Caco-2 (cell line): ENCODE data around the gene ZNF554. TPM values are rescaled to one million over a fixed set of nuclear protein-coding genes. Genes with fewer than 3 reads are reported as not detected.

Experiments
- BruUV-seq: library from RNA; stranded (reverse); fragments of 400-500 nt; replicated peaks from 2 replicates; lab custom pipeline; 2021; lab: Mats Ljungman, UMichigan
- CTCF ChIA-PET: fragments of 300-600 bp; sonication (Branson Sonifier 250); formaldehyde crosslinking; loops from one replicate; lab custom pipeline; 2022; ENCODE audit warnings: antibody characterized with exemption; lab: Charles Lee
- POLR2A ChIA-PET: fragments of 300-600 bp; sonication (Branson Sonifier 250); formaldehyde crosslinking; loops from one replicate; lab custom pipeline; 2022; ENCODE audit warnings: antibody characterized with exemption; lab: Charles Lee
- DNase-seq, 2 experiments: peaks; one replicate each; pipeline versions ENCODE4 v3.0.0 to v3.0.0-alpha.2; 2020 to 2022
- H3K27me3 ChIP-seq: replicated peaks from 2 replicates; pipeline ENCODE4 v1.6.0; 2011; ENCODE audit warnings: low read length; ENCODE audit not compliant: control insufficient read depth, insufficient read depth
- H3K36me3 ChIP-seq: 2 replicates; pipeline ENCODE4 v1.5.1; 2011; ENCODE audit warnings: low read length; ENCODE audit not compliant: control insufficient read depth, insufficient read depth
- H3K4me1 ChIP-seq: fragments of 250-450 bp; sonication (Bioruptor Pico); 2 replicates; pipeline ENCODE4 v1.5.1; 2020; ENCODE audit warnings: mild to moderate bottlenecking
- H3K4me3 ChIP-seq: 2 replicates; pipeline ENCODE4 v1.5.1; 2011; ENCODE audit warnings: low read depth, mild to moderate bottlenecking, control low read depth, low read length
- H3K9me3 ChIP-seq: fragments of 250-450 bp; sonication (Bioruptor Pico); 2 replicates; pipeline ENCODE4 v1.5.1; 2020; ENCODE audit warnings: mild to moderate bottlenecking, moderate library complexity
- H3K27ac Mint-ChIP-seq: one replicate; pipeline ENCODE4 v1.8.0; 2022; ENCODE audit warnings: mixed read lengths; ENCODE audit not compliant: unreplicated experiment
- H3K27me3 Mint-ChIP-seq: one replicate; pipeline ENCODE4 v1.8.0; 2022; ENCODE audit warnings: mixed read lengths; ENCODE audit not compliant: insufficient read depth, unreplicated experiment
- H3K36me3 Mint-ChIP-seq: one replicate; pipeline ENCODE4 v1.8.0; 2022; ENCODE audit warnings: mild to moderate bottlenecking, mixed read lengths; ENCODE audit not compliant: insufficient read depth, unreplicated experiment
- H3K4me1 Mint-ChIP-seq: one replicate; pipeline ENCODE4 v1.8.0; 2022; ENCODE audit warnings: low read depth, mixed read lengths; ENCODE audit not compliant: unreplicated experiment
- H3K4me3 Mint-ChIP-seq: one replicate; pipeline ENCODE4 v1.8.0; 2022; ENCODE audit warnings: mild to moderate bottlenecking, moderate library complexity, mixed read lengths; ENCODE audit not compliant: unreplicated experiment
- H3K9me3 Mint-ChIP-seq: one replicate; pipeline ENCODE4 v1.8.0; 2022; ENCODE audit warnings: mixed read lengths; ENCODE audit not compliant: unreplicated experiment
- intact Hi-C: fragments of 100-400 bp; cut with micrococcal nuclease; formaldehyde crosslinking; loops from one replicate; pipeline ENCODE4 v1.10.0; 2022; ENCODE audit not compliant: unreplicated experiment
- total RNA-seq: library from RNA; stranded (reverse); gene quantifications from 2 replicates; pipeline ENCODE4 v1.2.3, GENCODE V29; 2022
- TF ChIP-seq, protein P1 (sequence below), 2 experiments: fragments of 200-600 bp in 1 of 2; IDR thresholded peaks; 1 replicate in 1 of 2; 2 replicates in 1 of 2; pipeline versions ENCODE4 v1.5.1 to v1.8.0; 2011 to 2022; ENCODE audit warnings: antibody characterized with exemption in 1 of 2, control low read depth in 1 of 2, inconsistent platforms in 1 of 2, low read depth in 1 of 2, low read length in 1 of 2, mild to moderate bottlenecking in 1 of 2, moderate library complexity in 1 of 2; ENCODE audit not compliant: insufficient read depth in 1 of 2, severe bottlenecking in 1 of 2, unreplicated experiment in 1 of 2

The ZNF554 gene
- total RNA-seq, 1 experiment from 2014 or later = 3.7 TPM

- Mint-ChIP-seq H3K4me3 (no peak overlapping the region), H3K4me1 (no peaks in the 10 kb centered on the region), H3K27ac (no peak overlapping the region), H3K27me3 (no peaks in the 10 kb centered on the region), H3K36me3 (peaks cover 47% of the 10 kb centered on the region), H3K9me3 (no peaks in the 10 kb centered on the region)
- TF ChIP-seq, protein P1, sequence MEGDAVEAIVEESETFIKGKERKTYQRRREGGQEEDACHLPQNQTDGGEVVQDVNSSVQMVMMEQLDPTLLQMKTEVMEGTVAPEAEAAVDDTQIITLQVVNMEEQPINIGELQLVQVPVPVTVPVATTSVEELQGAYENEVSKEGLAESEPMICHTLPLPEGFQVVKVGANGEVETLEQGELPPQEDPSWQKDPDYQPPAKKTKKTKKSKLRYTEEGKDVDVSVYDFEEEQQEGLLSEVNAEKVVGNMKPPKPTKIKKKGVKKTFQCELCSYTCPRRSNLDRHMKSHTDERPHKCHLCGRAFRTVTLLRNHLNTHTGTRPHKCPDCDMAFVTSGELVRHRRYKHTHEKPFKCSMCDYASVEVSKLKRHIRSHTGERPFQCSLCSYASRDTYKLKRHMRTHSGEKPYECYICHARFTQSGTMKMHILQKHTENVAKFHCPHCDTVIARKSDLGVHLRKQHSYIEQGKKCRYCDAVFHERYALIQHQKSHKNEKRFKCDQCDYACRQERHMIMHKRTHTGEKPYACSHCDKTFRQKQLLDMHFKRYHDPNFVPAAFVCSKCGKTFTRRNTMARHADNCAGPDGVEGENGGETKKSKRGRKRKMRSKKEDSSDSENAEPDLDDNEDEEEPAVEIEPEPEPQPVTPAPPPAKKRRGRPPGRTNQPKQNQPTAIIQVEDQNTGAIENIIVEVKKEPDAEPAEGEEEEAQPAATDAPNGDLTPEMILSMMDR (IDR thresholded peaks at IDR 0.05; ENCODE audit: insufficient read depth in 1 of 2, low read depth in 1 of 2, low read length in 1 of 2, severe bottlenecking in 1 of 2, unreplicated experiment in 1 of 2) = no peak
- POLR2A ChIA-PET = no interaction called here
- intact Hi-C loops = no loop called here
- no TSS peak for BruUV-seq
- Histone ChIP-seq H3K36me3 (peaks cover 3% of the 10 kb centered on the region), H3K27me3 (no peaks in the 10 kb centered on the region), H3K4me3 (no peak overlapping the region), H3K9me3 (no peaks in the 10 kb centered on the region), H3K4me1 (no peaks in the 10 kb centered on the region)
- DNase-seq = no peak
- CTCF ChIA-PET = no interaction called here
Observed at GRCh38 chr19:2803486-2804155, 16.0 kb upstream of the ZNF554 start.

DNA sequence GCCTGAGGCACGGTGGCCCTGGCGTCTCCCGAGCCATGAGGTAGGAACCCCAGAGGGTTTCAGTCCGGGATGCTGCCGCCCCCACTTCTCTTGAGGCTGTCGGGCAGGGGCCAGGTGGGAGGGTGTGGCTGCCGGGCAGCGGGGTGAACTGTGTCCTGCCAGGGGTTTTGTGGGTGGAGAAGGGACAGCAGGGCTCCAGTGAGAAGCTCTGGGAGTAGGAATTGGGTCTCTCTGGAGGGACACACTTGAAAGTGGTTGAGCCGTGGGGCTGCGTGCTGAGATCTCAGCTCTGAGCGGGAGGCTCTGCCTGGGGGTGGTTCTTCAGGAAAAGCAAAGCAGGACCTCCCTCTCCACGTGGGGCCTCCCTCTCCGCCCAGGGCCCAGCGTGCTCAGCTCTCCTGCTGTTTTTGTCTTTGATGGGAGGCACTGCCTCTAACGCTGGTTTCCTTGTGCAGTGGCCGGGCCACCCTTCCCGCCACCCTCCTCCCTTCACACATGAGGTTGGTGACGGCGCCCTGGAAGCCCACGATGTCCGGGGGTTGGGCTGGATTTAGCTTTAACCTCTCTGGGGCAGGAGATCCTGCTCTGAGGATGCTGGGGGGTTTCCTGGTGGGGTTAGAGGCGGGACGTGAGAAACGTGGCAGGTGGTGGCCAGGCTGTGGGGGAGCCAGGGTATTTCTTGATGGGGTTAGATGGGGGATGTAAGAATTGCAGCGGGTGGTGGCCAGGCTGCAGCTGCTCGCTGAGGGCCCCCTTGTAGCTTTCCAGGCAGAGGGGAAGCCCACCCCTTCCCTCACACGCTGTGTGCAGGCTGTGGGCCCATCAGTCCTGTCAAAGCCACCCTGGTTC lies 15.3 kb upstream of the ZNF554 start:
- no TSS peak for BruUV-seq
- Histone ChIP-seq H3K9me3 (no peaks in the 10 kb centered on the region), H3K4me1 (no peaks in the 10 kb centered on the region), H3K36me3 (0 out of 2 replicates have a peak, but pooled peaks cover under 1% of the 10 kb centered on the region), H3K4me3 (no peak overlapping the region), H3K27me3 (no peaks in the 10 kb centered on the region)
- CTCF ChIA-PET = interaction anchor here (0.6 kb wide), 1 partner anchor 143 kb away, joined by 9 read pairs; no protein-coding TSS in a partner anchor
- DNase-seq = no peak
- Mint-ChIP-seq H3K27me3 (no peaks in the 10 kb centered on the region), H3K27ac (no peak overlapping the region), H3K9me3 (no peaks in the 10 kb centered on the region), H3K4me1 (no peaks in the 10 kb centered on the region), H3K4me3 (no peak overlapping the region), H3K36me3 (peaks cover 47% of the 10 kb centered on the region)
- POLR2A ChIA-PET = no interaction called here
- intact Hi-C loops = no loop called here
- TF ChIP-seq, protein P1 (IDR thresholded peaks at IDR 0.05; ENCODE audit: insufficient read depth in 1 of 2, low read depth in 1 of 2, low read length in 1 of 2, severe bottlenecking in 1 of 2, unreplicated experiment in 1 of 2) = no peak

DNA sequence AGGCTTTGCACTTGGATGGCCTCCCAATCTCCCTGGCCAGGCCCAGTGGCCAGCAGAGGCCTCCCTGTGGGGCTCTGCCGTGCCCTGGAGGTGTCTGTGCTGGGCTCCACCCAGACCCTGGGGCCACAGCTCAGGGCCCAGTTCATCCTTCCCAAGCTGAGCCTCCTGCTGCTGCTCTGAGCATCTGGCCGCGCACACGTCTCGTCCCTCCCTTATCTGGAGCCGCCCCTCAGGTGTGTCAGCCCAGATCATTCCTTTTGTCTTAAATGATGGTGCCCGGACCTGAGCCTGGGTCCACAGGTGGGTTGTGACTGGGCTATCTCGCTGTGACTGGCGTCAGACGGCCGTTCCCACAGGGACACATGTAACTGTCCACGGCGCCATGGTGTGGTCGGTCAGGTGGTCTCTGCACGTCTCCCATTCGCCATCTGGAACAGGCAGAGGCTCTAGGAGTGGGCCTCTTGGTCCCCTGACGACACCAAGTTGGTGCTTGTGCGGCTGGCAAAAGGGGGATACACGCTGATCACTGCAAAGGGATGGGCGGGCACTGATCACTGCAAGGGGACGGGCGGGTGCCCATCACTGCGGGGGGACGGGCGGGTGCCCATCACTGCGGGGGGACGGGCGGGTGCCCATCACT lies 14.3 kb upstream of the ZNF554 start:
- intact Hi-C loops = no loop called here
- no TSS peak for BruUV-seq
- no peak for DNase-seq
- CTCF ChIA-PET = no interaction called here
- H3K4me3 Mint-ChIP-seq = no peak overlapping the region
- no peaks in the 10 kb centered on the region for H3K9me3 Mint-ChIP-seq
- TF ChIP-seq, protein P1 (IDR thresholded peaks at IDR 0.05; ENCODE audit: insufficient read depth in 1 of 2, low read depth in 1 of 2, low read length in 1 of 2, severe bottlenecking in 1 of 2, unreplicated experiment in 1 of 2) = no peak
- H3K27me3 Mint-ChIP-seq = no peaks in the 10 kb centered on the region
- H3K4me1 ChIP-seq = no peaks in the 10 kb centered on the region
- no peak overlapping the region for H3K27ac Mint-ChIP-seq
- no peaks in the 10 kb centered on the region for H3K27me3 ChIP-seq
- POLR2A ChIA-PET = no interaction called here
- no peaks in the 10 kb centered on the region for H3K9me3 ChIP-seq
- H3K4me3 ChIP-seq = no peak overlapping the region
- H3K36me3 Mint-ChIP-seq = peaks cover 47% of the 10 kb centered on the region
- no peaks in the 10 kb centered on the region for H3K4me1 Mint-ChIP-seq
- H3K36me3 ChIP-seq = 0 out of 2 replicates have a peak, but pooled peaks cover 1% of the 10 kb centered on the region
